ENCODE measurements around the gene GRIA3. TPM values are rescaled to one million over a fixed set of nuclear protein-coding genes. Genes with fewer than 3 reads are reported as not detected.

Gene GRIA3
- total and polyA plus RNA-seq, 4 experiments from 2014 or later: not detected

DNA sequence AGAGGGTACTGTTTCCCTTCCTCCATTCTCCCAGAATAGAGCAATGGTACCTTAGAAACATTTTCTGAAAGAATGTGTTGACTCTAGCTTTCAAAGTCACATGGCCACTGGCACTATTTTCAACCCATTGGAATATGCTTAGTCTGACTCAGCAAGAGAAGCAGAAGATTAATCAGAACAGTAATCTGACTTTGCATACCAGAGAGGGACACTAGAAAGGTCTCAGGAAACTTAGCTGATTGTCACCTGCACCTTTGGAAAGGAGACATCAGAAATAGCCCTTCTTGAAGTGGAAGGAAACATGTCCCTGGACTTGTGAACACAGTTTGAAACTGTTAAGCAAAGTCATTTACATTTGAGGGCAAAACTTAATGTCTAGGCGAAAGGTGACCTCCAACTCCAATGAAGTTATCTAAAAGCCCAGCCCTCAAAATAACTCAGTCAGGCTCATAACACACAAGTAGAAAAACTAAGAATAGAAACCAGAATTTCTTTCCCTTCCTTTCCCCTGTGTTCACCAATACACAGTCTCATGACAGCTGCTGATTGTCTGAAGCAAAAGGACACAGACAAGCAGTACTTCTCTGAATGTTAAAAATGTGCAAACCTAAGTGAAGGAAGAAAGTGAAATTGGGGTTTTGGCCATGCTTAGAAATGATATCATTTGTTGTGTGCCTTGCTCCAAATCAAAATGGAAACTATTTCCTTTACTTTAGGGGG is 270.8 kb downstream of the GRIA3 start:
- Mint-ChIP-seq H3K9me3 (peaks cover 0 to 2% (median 0%) of the 10 kb centered on the region in 8 donors), H3K27me3 (no peaks in the 10 kb centered on the region), H3K4me1 (peaks cover 0 to 1% (median 0%) of the 10 kb centered on the region in 4 donors), H3K4me3 (no peak overlapping the region), H3K27ac (no peak overlapping the region), H3K36me3 (no peaks in the 10 kb centered on the region)
- no peaks in the 10 kb centered on the region for H3K4me1 ChIP-seq (ENCODE audit: insufficient read depth, low read length)
- no peaks in the 10 kb centered on the region for H3K9me3 ChIP-seq (ENCODE audit: control insufficient read depth in 1 of 2, low read length in 2 of 2)
- POLR2A ChIA-PET (ENCODE audit: partially characterized antibody): no interaction called here
- H3K27ac ChIP-seq (ENCODE audit: low read depth, low read length): no peak overlapping the region
- H3K27me3 ChIP-seq (ENCODE audit: insufficient read depth, low read length): no peaks in the 10 kb centered on the region
- CTCF ChIA-PET (ENCODE audit: partially characterized antibody): no interaction called here
- DNase-seq: no peak
- H3K4me3 ChIP-seq (ENCODE audit: low read length in 2 of 2): no peak overlapping the region
- H3K36me3 ChIP-seq (ENCODE audit: insufficient read depth, low read length): no peaks in the 10 kb centered on the region
- intact Hi-C loops (cut with micrococcal nuclease): no loop called here

DNA sequence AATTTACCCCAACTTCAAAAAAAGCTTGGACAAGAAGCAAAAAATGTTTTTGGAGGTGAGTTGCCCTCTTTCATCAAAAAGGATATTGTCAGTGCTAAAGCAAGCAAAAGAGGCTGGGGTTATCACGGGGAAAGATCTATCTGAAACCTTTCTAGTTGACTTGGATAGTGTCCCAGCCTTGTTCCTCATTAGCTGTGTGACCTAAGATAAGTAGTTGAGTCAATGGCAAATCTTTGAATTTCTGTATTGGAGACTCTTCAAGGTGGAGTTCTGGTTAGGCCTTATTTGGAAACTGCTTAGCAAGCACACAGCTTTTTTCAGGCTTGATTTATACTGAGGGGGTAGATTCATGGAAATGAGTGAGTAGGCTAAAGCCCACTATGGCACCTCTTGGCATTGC is 271.6 kb downstream of the GRIA3 start:
- H3K9me3 Mint-ChIP-seq: peaks cover 0 to 2% (median 0%) of the 10 kb centered on the region in 8 donors
- Histone ChIP-seq H3K9me3 (ENCODE audit: control insufficient read depth in 1 of 2, low read length in 2 of 2) (no peaks in the 10 kb centered on the region), H3K27ac (ENCODE audit: low read depth, low read length) (no peak overlapping the region), H3K4me3 (ENCODE audit: low read length in 2 of 2) (no peak overlapping the region), H3K27me3 (ENCODE audit: insufficient read depth, low read length) (no peaks in the 10 kb centered on the region), H3K36me3 (ENCODE audit: insufficient read depth, low read length) (no peaks in the 10 kb centered on the region), H3K4me1 (ENCODE audit: insufficient read depth, low read length) (no peaks in the 10 kb centered on the region)
- H3K4me3 Mint-ChIP-seq: no peak overlapping the region
- DNase-seq: no peak
- H3K4me1 Mint-ChIP-seq: peaks cover 0 to under 1% (median 0%) of the 10 kb centered on the region in 4 donors
- intact Hi-C loops (cut with micrococcal nuclease): no loop called here
- ChIA-PET POLR2A (ENCODE audit: partially characterized antibody) (no interaction called here), CTCF (ENCODE audit: partially characterized antibody) (no interaction called here)
- H3K27ac Mint-ChIP-seq: no peak overlapping the region
- no peaks in the 10 kb centered on the region for H3K27me3 Mint-ChIP-seq
- H3K36me3 Mint-ChIP-seq: no peaks in the 10 kb centered on the region

DNA sequence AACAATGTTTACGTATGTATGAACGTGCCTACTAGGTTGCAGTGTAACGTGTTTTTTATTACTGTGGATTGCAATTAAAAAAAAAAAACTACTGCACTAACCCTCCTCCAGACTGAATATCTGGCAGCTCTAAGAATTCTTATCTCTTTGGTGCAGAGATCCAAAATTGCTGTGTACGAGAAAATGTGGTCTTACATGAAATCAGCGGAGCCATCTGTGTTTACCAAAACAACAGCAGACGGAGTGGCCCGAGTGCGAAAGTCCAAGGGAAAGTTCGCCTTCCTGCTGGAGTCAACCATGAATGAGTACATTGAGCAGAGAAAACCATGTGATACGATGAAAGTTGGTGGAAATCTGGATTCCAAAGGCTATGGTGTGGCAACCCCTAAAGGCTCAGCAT is 280.6 kb downstream of the GRIA3 start:
- POLR2A ChIA-PET (ENCODE audit: partially characterized antibody): no interaction called here
- no peaks in the 10 kb centered on the region for H3K9me3 Mint-ChIP-seq
- no peak overlapping the region for H3K4me3 ChIP-seq (ENCODE audit: low read length in 2 of 2)
- H3K27me3 ChIP-seq (ENCODE audit: insufficient read depth, low read length): no peaks in the 10 kb centered on the region
- intact Hi-C loops (cut with micrococcal nuclease): no loop called here
- no peak overlapping the region for H3K4me3 Mint-ChIP-seq
- no peak overlapping the region for H3K27ac Mint-ChIP-seq
- no peaks in the 10 kb centered on the region for H3K27me3 Mint-ChIP-seq
- CTCF ChIA-PET (ENCODE audit: partially characterized antibody): no interaction called here
- H3K9me3 ChIP-seq (ENCODE audit: control insufficient read depth in 1 of 2, low read length in 2 of 2): no peaks in the 10 kb centered on the region
- no peaks in the 10 kb centered on the region for H3K4me1 ChIP-seq (ENCODE audit: insufficient read depth, low read length)
- no peak overlapping the region for H3K27ac ChIP-seq (ENCODE audit: low read depth, low read length)
- H3K4me1 Mint-ChIP-seq: no peaks in the 10 kb centered on the region
- H3K36me3 ChIP-seq (ENCODE audit: insufficient read depth, low read length): no peaks in the 10 kb centered on the region
- H3K36me3 Mint-ChIP-seq: no peaks in the 10 kb centered on the region
- DNase-seq: no peak

DNA sequence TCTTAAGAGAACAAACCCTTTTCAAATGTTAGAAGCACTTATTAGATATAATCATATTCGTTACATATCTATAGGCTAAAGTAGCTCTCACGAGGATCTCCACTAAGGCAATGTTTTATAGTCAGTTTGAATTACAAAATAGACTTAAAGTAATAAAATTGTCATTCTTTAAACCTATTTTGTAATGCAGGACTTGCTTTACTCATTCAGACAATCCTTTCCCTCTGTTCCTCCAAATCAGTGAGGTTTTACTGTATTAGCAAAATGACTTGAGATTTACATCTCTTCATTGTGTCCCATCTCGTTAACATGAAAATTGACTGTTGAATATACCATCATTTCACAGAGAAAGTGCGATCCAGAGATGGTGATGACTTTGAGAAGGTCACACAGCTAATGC is 284.4 kb downstream of the GRIA3 start:
- H3K4me3 ChIP-seq (ENCODE audit: low read length in 2 of 2): no peak overlapping the region
- Mint-ChIP-seq H3K4me1 (no peaks in the 10 kb centered on the region), H3K4me3 (no peak overlapping the region), H3K9me3 (no peaks in the 10 kb centered on the region), H3K27ac (no peak overlapping the region), H3K36me3 (no peaks in the 10 kb centered on the region), H3K27me3 (no peaks in the 10 kb centered on the region)
- ChIA-PET POLR2A (ENCODE audit: partially characterized antibody) (no interaction called here), CTCF (ENCODE audit: partially characterized antibody) (no interaction called here)
- H3K9me3 ChIP-seq (ENCODE audit: control insufficient read depth in 1 of 2, low read length in 2 of 2): no peaks in the 10 kb centered on the region
- intact Hi-C loops (cut with micrococcal nuclease): no loop called here
- no peaks in the 10 kb centered on the region for H3K36me3 ChIP-seq (ENCODE audit: insufficient read depth, low read length)
- H3K27ac ChIP-seq (ENCODE audit: low read depth, low read length): no peak overlapping the region
- DNase-seq: no peak
- H3K27me3 ChIP-seq (ENCODE audit: insufficient read depth, low read length): no peaks in the 10 kb centered on the region
- H3K4me1 ChIP-seq (ENCODE audit: insufficient read depth, low read length): no peaks in the 10 kb centered on the region

DNA sequence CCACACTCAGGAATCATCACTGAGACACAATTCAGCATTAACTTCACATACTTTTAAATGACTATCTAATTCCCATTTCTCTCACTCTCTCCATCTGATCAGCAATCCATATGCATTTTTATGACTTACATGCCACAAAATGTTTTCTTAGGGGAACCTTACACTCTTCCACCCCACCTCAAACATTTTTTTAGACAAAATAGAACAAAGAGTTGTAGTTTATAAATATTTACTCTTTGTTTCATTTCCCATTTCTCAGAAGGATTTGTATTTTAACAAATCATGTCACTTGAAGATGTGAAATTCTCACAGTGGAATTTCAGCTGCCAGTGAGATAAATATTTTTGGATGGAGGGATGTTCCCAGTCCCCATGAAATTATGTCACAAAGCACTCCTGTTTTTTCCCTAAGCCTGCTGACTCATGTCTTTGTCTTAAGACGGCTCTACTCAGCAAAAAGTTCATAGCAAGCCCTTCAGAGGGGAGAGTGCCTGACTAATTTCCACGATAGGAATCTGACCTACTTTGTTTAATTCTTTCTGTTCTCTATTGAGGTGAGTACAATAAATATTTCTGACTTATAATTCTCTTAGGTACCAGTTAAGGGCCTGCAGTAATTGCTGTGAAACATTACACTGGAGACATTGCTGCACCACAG is 291.1 kb downstream of the GRIA3 start:
- Mint-ChIP-seq H3K27me3 (no peaks in the 10 kb centered on the region), H3K36me3 (no peaks in the 10 kb centered on the region), H3K4me1 (no peaks in the 10 kb centered on the region), H3K27ac (no peak overlapping the region), H3K9me3 (no peaks in the 10 kb centered on the region), H3K4me3 (no peak overlapping the region)
- Histone ChIP-seq H3K4me3 (ENCODE audit: low read length in 2 of 2) (no peak overlapping the region), H3K9me3 (ENCODE audit: control insufficient read depth in 1 of 2, low read length in 2 of 2) (no peaks in the 10 kb centered on the region), H3K4me1 (ENCODE audit: insufficient read depth, low read length) (no peaks in the 10 kb centered on the region), H3K27me3 (ENCODE audit: insufficient read depth, low read length) (no peaks in the 10 kb centered on the region), H3K36me3 (ENCODE audit: insufficient read depth, low read length) (no peaks in the 10 kb centered on the region), H3K27ac (ENCODE audit: low read depth, low read length) (no peak overlapping the region)
- no peak for DNase-seq
- ChIA-PET POLR2A (ENCODE audit: partially characterized antibody) (no interaction called here), CTCF (ENCODE audit: partially characterized antibody) (no interaction called here)
- intact Hi-C loops (cut with micrococcal nuclease): no loop called here

DNA sequence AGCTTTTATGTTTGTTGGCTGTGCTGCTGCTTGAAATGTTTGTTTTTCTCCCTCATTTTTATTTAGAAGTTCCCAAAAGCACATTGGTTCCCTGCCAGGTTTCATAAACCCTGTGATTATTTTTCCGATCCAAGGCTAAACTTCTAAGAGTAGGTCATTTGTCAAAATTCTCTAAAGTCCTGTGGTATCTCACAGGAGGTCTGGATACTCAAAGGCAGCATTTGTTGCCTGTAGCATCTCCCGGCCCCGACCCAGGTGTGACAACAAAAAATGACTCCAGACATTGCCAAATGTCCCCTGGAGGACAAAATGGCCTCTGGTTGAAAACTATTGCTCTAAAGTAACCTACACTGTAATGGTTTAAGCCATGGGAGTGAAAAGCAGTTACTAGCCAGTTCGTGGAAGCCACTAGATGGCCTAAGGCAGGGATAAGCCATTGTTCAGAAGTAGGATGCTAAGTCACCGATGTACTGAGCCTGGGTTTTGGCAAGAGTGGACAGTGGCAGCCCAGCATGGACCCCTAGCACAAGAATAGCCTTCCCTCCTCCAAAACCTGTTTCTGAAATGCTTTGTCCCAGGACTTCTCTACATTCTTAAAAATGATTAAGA is 292.6 kb downstream of the GRIA3 start:
- H3K9me3 ChIP-seq (ENCODE audit: control insufficient read depth in 1 of 2, low read length in 2 of 2): no peaks in the 10 kb centered on the region
- H3K27me3 ChIP-seq (ENCODE audit: insufficient read depth, low read length): no peaks in the 10 kb centered on the region
- no peaks in the 10 kb centered on the region for H3K4me1 ChIP-seq (ENCODE audit: insufficient read depth, low read length)
- CTCF ChIA-PET (ENCODE audit: partially characterized antibody): no interaction called here
- no peak for DNase-seq
- Mint-ChIP-seq H3K4me3 (no peak overlapping the region), H3K27me3 (no peaks in the 10 kb centered on the region), H3K9me3 (no peaks in the 10 kb centered on the region), H3K36me3 (no peaks in the 10 kb centered on the region), H3K4me1 (no peaks in the 10 kb centered on the region), H3K27ac (no peak overlapping the region)
- POLR2A ChIA-PET (ENCODE audit: partially characterized antibody): no interaction called here
- intact Hi-C loops (cut with micrococcal nuclease): no loop called here
- no peak overlapping the region for H3K27ac ChIP-seq (ENCODE audit: low read depth, low read length)
- H3K4me3 ChIP-seq (ENCODE audit: low read length in 2 of 2): no peak overlapping the region
- no peaks in the 10 kb centered on the region for H3K36me3 ChIP-seq (ENCODE audit: insufficient read depth, low read length)

DNA sequence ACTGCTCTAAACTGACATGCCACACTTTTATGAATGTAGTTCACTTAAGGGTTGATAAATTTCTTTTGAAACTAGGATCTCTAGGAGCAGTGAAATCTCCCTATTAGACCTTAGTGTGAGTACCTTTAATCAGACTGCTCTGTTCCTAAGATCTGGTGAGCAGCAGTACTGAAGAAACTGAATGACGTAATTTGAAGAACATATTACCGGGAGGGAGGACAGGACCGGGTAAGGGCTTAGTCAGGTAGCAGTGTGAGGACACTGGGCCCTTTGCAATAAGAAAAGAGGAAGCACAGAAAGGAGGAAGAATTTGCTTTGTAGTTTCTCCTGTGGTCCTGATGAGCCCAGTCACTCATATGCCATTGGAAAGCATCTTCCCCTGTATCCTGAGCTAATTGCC is 293.6 kb downstream of the GRIA3 start:
- POLR2A ChIA-PET (ENCODE audit: partially characterized antibody): no interaction called here
- no peak overlapping the region for H3K27ac ChIP-seq (ENCODE audit: low read depth, low read length)
- intact Hi-C loops (cut with micrococcal nuclease): no loop called here
- no peak overlapping the region for H3K4me3 ChIP-seq (ENCODE audit: low read length in 2 of 2)
- Mint-ChIP-seq H3K4me1 (no peaks in the 10 kb centered on the region), H3K9me3 (no peaks in the 10 kb centered on the region), H3K27me3 (no peaks in the 10 kb centered on the region), H3K36me3 (no peaks in the 10 kb centered on the region), H3K27ac (peak overlapping the region in 1 of 7 donors; percentile 57), H3K4me3 (peak overlapping the region in 1 of 8 donors; percentile 54)
- CTCF ChIA-PET (ENCODE audit: partially characterized antibody): no interaction called here
- H3K9me3 ChIP-seq (ENCODE audit: control insufficient read depth in 1 of 2, low read length in 2 of 2): no peaks in the 10 kb centered on the region
- DNase-seq: no peak
- H3K36me3 ChIP-seq (ENCODE audit: insufficient read depth, low read length): no peaks in the 10 kb centered on the region
- no peaks in the 10 kb centered on the region for H3K27me3 ChIP-seq (ENCODE audit: insufficient read depth, low read length)
- H3K4me1 ChIP-seq (ENCODE audit: insufficient read depth, low read length): no peaks in the 10 kb centered on the region
